ENCODE measurements around the gene NBEAL2. TPM values are rescaled to one million over a fixed set of nuclear protein-coding genes. Genes with fewer than 3 reads are reported as not detected.
A peak's percentile ranks its signal among the peaks of the same experiment; 100 is the strongest.

NBEAL2 gene
- total RNA-seq, 1 donor from 2014 or later = 14.8 TPM

GRCh38 chr3:46939578-46940445 lies 39.7 kb upstream of the NBEAL2 start:
- no peak for TF ChIP-seq EZH2 (IDR thresholded peaks at IDR 0.05; ENCODE audit: insufficient read depth, low read length)
- TF ChIP-seq CTCF (IDR thresholded peaks at IDR 0.05; ENCODE audit: insufficient read depth, low read depth, low read length) = no peak
- no peak overlapping the region for H2AFZ ChIP-seq (ENCODE audit: low read depth, low read length)
- Mint-ChIP-seq H3K27me3 (ENCODE audit: low read depth, unreplicated experiment) (no peaks in the 10 kb centered on the region), H3K9me3 (ENCODE audit: unreplicated experiment) (no peaks in the 10 kb centered on the region), H3K36me3 (ENCODE audit: low read depth, unreplicated experiment) (peaks cover 20% of the 10 kb centered on the region), H3K4me1 (ENCODE audit: low read depth, unreplicated experiment) (peaks cover 49% of the 10 kb centered on the region), H3K4me3 (ENCODE audit: unreplicated experiment) (no peak overlapping the region), H3K27ac (ENCODE audit: unreplicated experiment) (peak overlapping the region; percentile 8)
- no peak overlapping the region for H3K4me3 ChIP-seq (ENCODE audit: insufficient read depth, low read depth, low read length)
- no peak for FAIRE-seq
- no peak for DNase-seq (ENCODE audit: low read depth)
- H3K36me3 ChIP-seq (ENCODE audit: insufficient read depth, low read length) = no peaks in the 10 kb centered on the region
- no peak overlapping the region for H3K27ac ChIP-seq (ENCODE audit: low read depth, low read length)
- H3K79me2 ChIP-seq (ENCODE audit: insufficient read depth, low read length) = peaks cover 85% of the 10 kb centered on the region
- peaks cover 38% of the 10 kb centered on the region for H3K4me1 ChIP-seq (ENCODE audit: insufficient read depth, low read length)
- H3K4me2 ChIP-seq (ENCODE audit: low read length) = no peak overlapping the region
- H3K9me3 ChIP-seq (ENCODE audit: insufficient read depth, low read depth, low read length) = no peaks in the 10 kb centered on the region
- H3K9ac ChIP-seq (ENCODE audit: low read length) = no peak overlapping the region
- H4K20me1 ChIP-seq (ENCODE audit: insufficient read depth, low read length) = peaks cover 94% of the 10 kb centered on the region
- no peaks in the 10 kb centered on the region for H3K27me3 ChIP-seq (ENCODE audit: insufficient read depth, low read length)

GRCh38 chr3:46942076-46942475 lies 37.4 kb upstream of the NBEAL2 start:
- Mint-ChIP-seq H3K4me1 (ENCODE audit: low read depth, unreplicated experiment) (peaks cover 41% of the 10 kb centered on the region), H3K27ac (ENCODE audit: unreplicated experiment) (no peak overlapping the region)
- TF ChIP-seq EZH2 (IDR thresholded peaks at IDR 0.05; ENCODE audit: insufficient read depth, low read length) (no peak), CTCF (IDR thresholded peaks at IDR 0.05; ENCODE audit: insufficient read depth, low read depth, low read length) (no peak)

More at GRCh38 chr3:46942076-46942475, 37.4 kb upstream of the NBEAL2 start:
- peaks cover 98% of the 10 kb centered on the region for H4K20me1 ChIP-seq (ENCODE audit: insufficient read depth, low read length)
- Mint-ChIP-seq H3K36me3 (ENCODE audit: low read depth, unreplicated experiment) (peaks cover 30% of the 10 kb centered on the region), H3K9me3 (ENCODE audit: unreplicated experiment) (no peaks in the 10 kb centered on the region), H3K27me3 (ENCODE audit: low read depth, unreplicated experiment) (no peaks in the 10 kb centered on the region), H3K4me3 (ENCODE audit: unreplicated experiment) (no peak overlapping the region)
- FAIRE-seq (no peak), DNase-seq (ENCODE audit: low read depth) (no peak)
- no peak overlapping the region for H3K9ac ChIP-seq (ENCODE audit: low read length)
- peaks cover 95% of the 10 kb centered on the region for H3K79me2 ChIP-seq (ENCODE audit: insufficient read depth, low read length)
- no peaks in the 10 kb centered on the region for H3K27me3 ChIP-seq (ENCODE audit: insufficient read depth, low read length)
- no peak overlapping the region for H3K27ac ChIP-seq (ENCODE audit: low read depth, low read length)
- no peak overlapping the region for H3K4me2 ChIP-seq (ENCODE audit: low read length)
- H3K4me3 ChIP-seq (ENCODE audit: insufficient read depth, low read depth, low read length) = no peak overlapping the region
- H3K4me1 ChIP-seq (ENCODE audit: insufficient read depth, low read length) = peaks cover 20% of the 10 kb centered on the region
- H3K36me3 ChIP-seq (ENCODE audit: insufficient read depth, low read length) = no peaks in the 10 kb centered on the region
- H3K9me3 ChIP-seq (ENCODE audit: insufficient read depth, low read depth, low read length) = no peaks in the 10 kb centered on the region
- H2AFZ ChIP-seq (ENCODE audit: low read depth, low read length) = no peak overlapping the region

Data from astrocyte (in vitro differentiated cells and primary cell).